ENCODE measurements around the gene PLCG2. TPM values are rescaled to one million over a fixed set of nuclear protein-coding genes. Genes with fewer than 3 reads are reported as not detected.

The PLCG2 gene
- polyA plus RNA-seq, 1 donor from 2014 or later = not detected

GRCh38 chr16:81923296-81923695, 144.2 kb downstream of the PLCG2 start:
- H3K4me2 ChIP-seq (ENCODE audit: low read length) = no peak overlapping the region
- no peak overlapping the region for H3K4me3 ChIP-seq (ENCODE audit: low read length)
- no peak overlapping the region for H3K27ac ChIP-seq (ENCODE audit: low read length)
- no peak overlapping the region for H3K9ac ChIP-seq (ENCODE audit: low read length)
- H4K20me1 ChIP-seq (ENCODE audit: insufficient read depth) = no peaks in the 10 kb centered on the region
- H3K79me2 ChIP-seq (replicated peaks; ENCODE audit: insufficient read depth, low read length) = no peaks in the 10 kb centered on the region
- H3K36me3 ChIP-seq (ENCODE audit: insufficient read depth, low read length) = no peaks in the 10 kb centered on the region
- H3K9me3 ChIP-seq (ENCODE audit: low read length) = no peaks in the 10 kb centered on the region
- TF ChIP-seq REST (IDR thresholded peaks at IDR 0.05; ENCODE audit: borderline replicate concordance) (no peak), EZH2 (IDR thresholded peaks at IDR 0.05; ENCODE audit: borderline replicate concordance, insufficient read depth, low read length, poor library complexity, severe bottlenecking) (no peak), RAD21 (conservative IDR thresholded peaks at IDR 0.05) (no peak), MXI1 (conservative IDR thresholded peaks at IDR 0.05; ENCODE audit: poor library complexity, severe bottlenecking) (no peak), CTCF (IDR thresholded peaks at IDR 0.05; ENCODE audit: poor library complexity, severe bottlenecking) (no peak), POLR2AphosphoS5 (IDR thresholded peaks at IDR 0.05) (no peak), TAF1 (IDR thresholded peaks at IDR 0.05; ENCODE audit: low read depth) (no peak), SMC3 (conservative IDR thresholded peaks at IDR 0.05; ENCODE audit: poor library complexity) (no peak), EP300 (conservative IDR thresholded peaks at IDR 0.05; ENCODE audit: poor library complexity, severe bottlenecking) (no peak)
- no peak overlapping the region for H2AFZ ChIP-seq (ENCODE audit: low read depth, low read length)
- H3F3A ChIP-seq (ENCODE audit: insufficient read depth, low read length, poor library complexity, severe bottlenecking) = no peaks in the 10 kb centered on the region
- no peaks in the 10 kb centered on the region for H3K27me3 ChIP-seq (ENCODE audit: insufficient read depth, low read depth, low read length)
- no peaks in the 10 kb centered on the region for H3K9me2 ChIP-seq (ENCODE audit: insufficient read depth, low read length)

- Histone ChIP-seq H3K27ac (ENCODE audit: low read length) (no peak overlapping the region), H4K20me1 (ENCODE audit: insufficient read depth) (no peaks in the 10 kb centered on the region), H3K9me3 (ENCODE audit: low read length) (no peaks in the 10 kb centered on the region), H3K79me2 (replicated peaks; ENCODE audit: insufficient read depth, low read length) (no peaks in the 10 kb centered on the region), H2AFZ (ENCODE audit: low read depth, low read length) (no peak overlapping the region), H3K9me2 (ENCODE audit: insufficient read depth, low read length) (no peaks in the 10 kb centered on the region), H3K27me3 (ENCODE audit: insufficient read depth, low read depth, low read length) (no peaks in the 10 kb centered on the region), H3K9ac (ENCODE audit: low read length) (no peak overlapping the region), H3K36me3 (ENCODE audit: insufficient read depth, low read length) (no peaks in the 10 kb centered on the region), H3K4me2 (ENCODE audit: low read length) (no peak overlapping the region), H3K4me3 (ENCODE audit: low read length) (no peak overlapping the region), H3F3A (ENCODE audit: insufficient read depth, low read length, poor library complexity, severe bottlenecking) (no peaks in the 10 kb centered on the region)
- TF ChIP-seq TAF1 (IDR thresholded peaks at IDR 0.05; ENCODE audit: low read depth) (no peak), EZH2 (IDR thresholded peaks at IDR 0.05; ENCODE audit: borderline replicate concordance, insufficient read depth, low read length, poor library complexity, severe bottlenecking) (no peak), POLR2AphosphoS5 (IDR thresholded peaks at IDR 0.05) (no peak), RAD21 (conservative IDR thresholded peaks at IDR 0.05) (no peak), MXI1 (conservative IDR thresholded peaks at IDR 0.05; ENCODE audit: poor library complexity, severe bottlenecking) (no peak)
Measured at GRCh38 chr16:81925016-81925415, 145.9 kb downstream of the PLCG2 start.
